Medulla oblongata (tissue), 1 donor: Measurements from ENCODE around the gene MYH4.

Source experiments
- DNase-seq: peaks from one replicate; pipeline ENCODE4 v3.0.0-alpha.2; 2015; ENCODE audit errors: extremely low spot score

MYH4 gene

GRCh38 chr17:10421900-10422542 is 47.3 kb downstream of the MYH4 start, which contains the start of gene MYH8:
Gene MYH8, minus strand, starts transcription at chr17:10421950. Its CDS starts 1,723 bp downstream, at chr17:10420227.
- DNase-seq, result no peak

- DNase-seq, result no peak
Observed at GRCh38 chr17:10421211-10421610, 48.1 kb downstream of the MYH4 start.

GRCh38 chr17:10420811-10421210 is 48.5 kb downstream of the MYH4 start:
- no peak for DNase-seq

- DNase-seq, result no peak
Observed at GRCh38 chr17:10417431-10417830, 51.9 kb downstream of the MYH4 start.

- no peak for DNase-seq
Observed at GRCh38 chr17:10415161-10415560, 54.2 kb downstream of the MYH4 start.

GRCh38 chr17:10403589-10403988 is 65.8 kb downstream of the MYH4 start:
- DNase-seq, result no peak

GRCh38 chr17:10398352-10398751 is 71.0 kb downstream of the MYH4 start:
- no peak for DNase-seq

- DNase-seq, result no peak
Observed at GRCh38 chr17:10396524-10397163, 72.7 kb downstream of the MYH4 start.

GRCh38 chr17:10394201-10394887 is 75.0 kb downstream of the MYH4 start:
- no peak for DNase-seq
